Ovary (tissue), 3 donors: Measurements from ENCODE around the gene ABCG1.

Experiments
- POLR2A ChIP-seq: fragments of 450-650 bp; IDR thresholded peaks from one replicate; pipeline ENCODE4 v1.6.1; 2017; ENCODE audit warnings: antibody characterized with exemption, mild to moderate bottlenecking, moderate library complexity
- TF ChIP-seq, protein P1 (sequence below), 3 donors: fragments of 450-650 bp in 2 of 3; fragments of 200-600 bp in 1 of 3; IDR thresholded peaks; one replicate each; pipeline versions ENCODE4 v1.5.1 to v1.8.0; 2016 to 2022; ENCODE audit warnings: antibody characterized with exemption in 3 of 3, mild to moderate bottlenecking in 1 of 3
- donor health status: DM: no; HTN: no; CAD: no.

DNA sequence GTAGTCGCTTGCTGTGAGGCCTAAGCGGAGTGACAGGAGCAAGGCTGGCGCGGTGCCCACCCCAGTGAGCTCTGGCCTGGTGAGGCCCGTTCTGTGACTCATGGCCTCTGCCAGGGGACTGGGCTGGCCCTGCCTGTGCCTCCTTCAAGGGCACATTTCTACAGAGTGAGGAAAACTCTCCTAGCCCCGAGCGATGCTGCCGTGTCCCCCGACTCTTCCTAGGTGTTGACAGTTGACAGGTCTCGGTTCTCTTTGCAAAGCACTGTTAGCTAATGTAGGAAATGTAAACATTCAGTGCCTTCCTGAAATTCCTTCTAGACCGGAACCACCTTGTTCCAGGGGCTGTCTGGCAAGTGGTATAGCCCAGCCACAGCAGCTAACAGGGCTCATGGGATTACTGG is 43.9 kb downstream of the ABCG1 start:
- TF ChIP-seq, protein P1, sequence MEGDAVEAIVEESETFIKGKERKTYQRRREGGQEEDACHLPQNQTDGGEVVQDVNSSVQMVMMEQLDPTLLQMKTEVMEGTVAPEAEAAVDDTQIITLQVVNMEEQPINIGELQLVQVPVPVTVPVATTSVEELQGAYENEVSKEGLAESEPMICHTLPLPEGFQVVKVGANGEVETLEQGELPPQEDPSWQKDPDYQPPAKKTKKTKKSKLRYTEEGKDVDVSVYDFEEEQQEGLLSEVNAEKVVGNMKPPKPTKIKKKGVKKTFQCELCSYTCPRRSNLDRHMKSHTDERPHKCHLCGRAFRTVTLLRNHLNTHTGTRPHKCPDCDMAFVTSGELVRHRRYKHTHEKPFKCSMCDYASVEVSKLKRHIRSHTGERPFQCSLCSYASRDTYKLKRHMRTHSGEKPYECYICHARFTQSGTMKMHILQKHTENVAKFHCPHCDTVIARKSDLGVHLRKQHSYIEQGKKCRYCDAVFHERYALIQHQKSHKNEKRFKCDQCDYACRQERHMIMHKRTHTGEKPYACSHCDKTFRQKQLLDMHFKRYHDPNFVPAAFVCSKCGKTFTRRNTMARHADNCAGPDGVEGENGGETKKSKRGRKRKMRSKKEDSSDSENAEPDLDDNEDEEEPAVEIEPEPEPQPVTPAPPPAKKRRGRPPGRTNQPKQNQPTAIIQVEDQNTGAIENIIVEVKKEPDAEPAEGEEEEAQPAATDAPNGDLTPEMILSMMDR (IDR thresholded peaks at IDR 0.05), result no peak
- TF ChIP-seq POLR2A, result no peak
